Body of pancreas (tissue), 4 donors: ENCODE results near the gene OPRD1.
"Not testable (repeated sequence)": the region's sequence is repeated elsewhere in the genome, so short reads cannot be mapped to it uniquely, and the experiment has no call there.

Experiments used
- CTCF ChIP-seq, 7 experiments: fragments of 450-650 bp in 4 of 7; fragments of 200-600 bp in 3 of 7; sonication (generic) in 3 of 7; IDR thresholded peaks; one replicate each; pipeline ENCODE4 v1.5.1; 2016 to 2019; ENCODE audit warnings: antibody characterized with exemption in 7 of 7
- POLR2A ChIP-seq, 3 donors: fragments of 450-650 bp; IDR thresholded peaks; one replicate each; pipeline ENCODE4 v1.6.1; 2016; ENCODE audit warnings: antibody characterized with exemption in 3 of 3, mild to moderate bottlenecking in 2 of 3

DNA sequence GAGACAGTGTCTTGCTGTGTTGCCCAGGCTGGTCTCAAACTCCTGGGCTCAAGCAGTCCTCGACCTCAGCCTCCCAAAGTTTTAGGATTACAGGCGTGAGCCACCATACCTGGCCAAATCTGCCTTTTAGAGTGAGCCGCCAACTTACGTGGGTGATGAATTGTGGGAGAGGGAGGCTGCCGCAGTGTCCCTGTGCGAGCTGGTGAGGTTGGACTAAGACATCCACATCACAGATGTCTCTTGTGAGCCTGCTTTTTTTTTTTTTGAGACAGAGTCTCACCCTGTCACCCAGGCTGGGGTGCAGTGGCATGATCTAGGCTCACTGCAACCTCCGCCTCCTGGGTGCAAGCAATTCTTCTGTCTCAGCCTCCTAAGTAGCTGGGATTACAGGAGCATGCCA is 42.4 kb downstream of the OPRD1 start:
- TF ChIP-seq CTCF, POLR2A (IDR thresholded peaks at IDR 0.05): not testable (repeated sequence)
